Measurements from ENCODE around the gene KRTAP10-4.
"Not testable (repeated sequence)": the region's sequence is repeated elsewhere in the genome, so short reads cannot be mapped to it uniquely, and the experiment has no call there.

Gene KRTAP10-4

DNA sequence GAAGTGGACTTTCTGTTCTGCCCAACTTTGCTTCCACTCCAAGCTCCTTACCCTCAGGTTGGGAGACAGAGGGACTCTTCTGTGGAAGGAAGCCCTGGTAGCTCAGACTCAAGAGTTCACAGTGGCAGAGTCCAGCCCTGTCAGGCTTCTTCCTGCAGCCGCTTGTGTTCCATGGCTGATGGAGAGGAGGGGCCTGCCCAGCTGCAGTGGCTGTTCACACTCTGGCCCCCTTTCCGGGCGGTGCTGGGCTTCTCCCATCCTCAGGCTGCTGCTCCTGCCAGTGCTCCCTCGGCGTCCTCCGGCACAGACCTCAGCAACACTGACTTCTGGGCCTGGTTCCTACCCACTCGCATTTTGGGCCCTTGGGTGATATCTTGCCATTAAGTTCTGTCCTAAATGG is 37.6 kb upstream of the KRTAP10-4 start:
- no peak for DNase-seq

DNA sequence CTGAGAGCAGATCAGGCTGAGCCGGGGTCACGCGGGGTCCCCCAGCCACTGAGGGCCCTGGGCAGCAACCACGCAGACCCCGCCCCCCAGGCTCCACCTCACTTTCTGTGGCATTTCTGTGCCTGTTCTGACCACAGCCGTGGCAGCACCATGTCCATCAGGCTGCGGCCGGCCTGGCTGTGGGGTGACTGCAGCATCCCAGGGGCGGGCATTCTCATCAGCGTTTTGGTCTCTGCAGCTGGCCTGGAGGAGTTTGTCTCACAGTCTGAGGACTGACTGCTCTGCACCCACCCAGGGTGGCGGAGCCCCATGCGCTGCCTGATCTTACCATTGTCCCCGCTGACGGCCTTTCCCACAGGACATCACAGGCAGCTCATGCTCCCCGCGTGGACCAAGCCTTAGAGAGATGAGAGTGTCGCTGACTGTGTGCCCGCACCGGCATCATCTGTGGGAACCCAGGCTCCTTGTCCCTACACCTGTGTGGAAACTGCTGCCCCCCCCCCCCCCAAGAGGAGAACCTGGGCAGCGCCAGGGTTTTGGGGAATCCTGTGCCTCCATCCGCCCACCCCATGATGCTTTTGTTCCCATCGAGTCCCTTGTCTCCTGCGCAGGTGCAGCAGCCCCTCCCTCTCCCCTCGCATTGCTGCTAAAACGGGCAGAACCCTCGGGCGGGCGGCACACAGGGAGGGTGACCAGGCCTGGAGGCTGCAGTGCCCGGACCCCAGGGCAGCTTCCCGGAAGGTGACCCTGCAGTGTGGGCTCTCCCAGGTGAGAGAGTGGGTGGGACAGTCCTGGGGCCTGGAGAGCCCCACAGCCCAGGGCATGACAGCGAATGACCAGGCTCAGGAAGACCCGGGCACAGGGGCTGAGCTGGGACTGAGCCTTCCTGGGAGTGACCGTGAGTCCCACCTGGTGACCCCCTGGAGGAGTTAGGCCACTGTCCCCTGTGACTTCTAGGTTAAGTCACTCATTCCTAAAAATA is 35.3 kb upstream of the KRTAP10-4 start:
- DNase-seq, result no peak

DNA sequence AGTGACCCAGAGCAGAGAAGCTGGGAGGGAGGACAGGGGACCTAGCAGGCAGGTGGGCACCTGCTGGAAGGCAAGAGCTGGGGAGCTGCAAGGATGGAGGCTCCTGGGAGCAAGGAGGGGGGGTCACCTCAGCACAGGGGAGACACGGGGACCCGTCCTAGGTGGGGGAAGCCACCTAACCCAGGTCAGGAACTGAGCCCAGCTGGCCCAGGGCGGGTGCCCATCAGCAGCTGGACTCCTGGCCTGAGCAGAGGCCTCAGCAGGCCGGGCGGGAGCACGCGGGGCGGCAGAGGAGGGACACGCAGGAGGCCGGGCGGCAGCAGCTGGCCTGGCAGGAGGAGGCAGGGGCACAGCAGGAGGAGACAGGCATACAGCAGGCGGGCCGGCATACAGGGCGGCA is 34.5 kb upstream of the KRTAP10-4 start:
- DNase-seq, result no peak

DNA sequence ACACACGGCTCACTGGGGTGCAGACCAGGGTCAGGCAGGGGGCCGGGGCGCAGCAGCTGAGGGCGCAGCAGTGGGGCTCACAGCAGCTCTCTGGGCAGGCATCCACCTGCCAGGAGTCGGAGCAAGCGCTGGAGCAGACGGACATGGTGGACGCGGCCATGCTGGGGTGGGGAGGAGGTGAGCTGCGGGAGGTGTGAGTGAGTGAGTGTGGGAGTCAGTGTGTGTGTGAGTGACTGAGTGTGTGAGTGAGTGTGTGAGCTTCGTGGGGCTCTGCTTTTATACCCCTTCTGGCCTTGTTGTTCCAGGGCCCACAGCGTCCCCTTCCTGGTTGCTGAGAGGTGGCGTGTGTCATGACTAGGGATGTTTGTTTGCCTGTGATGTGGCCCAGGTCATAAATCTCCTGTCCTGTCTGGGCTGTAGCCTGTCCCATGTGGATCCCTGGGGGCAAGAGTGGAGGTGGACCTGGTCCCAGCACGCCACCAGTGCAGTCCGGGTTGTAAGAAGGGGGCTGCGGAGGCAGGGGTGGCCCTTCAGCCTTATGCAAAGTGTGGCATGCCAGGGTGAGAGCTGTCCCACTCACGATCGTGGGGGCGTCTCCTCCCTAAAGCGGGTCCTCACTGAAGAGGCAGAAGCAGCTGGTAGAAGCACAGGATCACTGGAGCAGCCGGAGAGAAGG is 33.4 kb upstream of the KRTAP10-4 start, which contains the start of gene KRTAP10-1:
KRTAP10-1 (minus strand) TSS at position 205 of the 676 bp plus-strand sequence; CDS start at position 160, 45 bp downstream.
- no peak for DNase-seq

DNA sequence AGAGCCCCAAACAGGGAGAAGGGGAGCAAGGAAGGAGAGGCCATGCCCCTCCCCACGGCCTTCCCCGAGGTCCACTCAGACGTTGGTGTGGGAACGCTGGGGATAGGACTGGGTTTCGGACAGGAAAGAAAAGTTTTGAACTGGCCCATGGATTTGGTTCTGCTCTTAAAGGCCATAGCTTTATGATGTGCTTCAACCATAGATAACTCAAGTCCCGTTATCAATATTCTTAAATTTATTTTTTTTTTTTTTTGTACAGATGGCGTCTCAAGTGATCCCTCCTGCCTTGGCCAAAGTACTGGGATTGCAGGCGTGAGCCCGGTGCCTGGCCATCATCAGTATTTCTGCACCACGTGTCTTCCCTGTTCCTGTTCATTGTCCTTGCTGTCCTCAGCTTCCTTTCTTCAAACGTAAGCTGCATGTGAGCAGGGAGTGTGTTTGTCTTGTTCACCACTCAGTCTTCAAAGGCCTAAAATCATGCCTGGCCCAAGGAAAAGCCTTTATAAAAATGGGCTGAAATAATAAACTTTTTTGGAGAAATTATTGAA is 32.7 kb upstream of the KRTAP10-4 start:
- no peak for DNase-seq

DNA sequence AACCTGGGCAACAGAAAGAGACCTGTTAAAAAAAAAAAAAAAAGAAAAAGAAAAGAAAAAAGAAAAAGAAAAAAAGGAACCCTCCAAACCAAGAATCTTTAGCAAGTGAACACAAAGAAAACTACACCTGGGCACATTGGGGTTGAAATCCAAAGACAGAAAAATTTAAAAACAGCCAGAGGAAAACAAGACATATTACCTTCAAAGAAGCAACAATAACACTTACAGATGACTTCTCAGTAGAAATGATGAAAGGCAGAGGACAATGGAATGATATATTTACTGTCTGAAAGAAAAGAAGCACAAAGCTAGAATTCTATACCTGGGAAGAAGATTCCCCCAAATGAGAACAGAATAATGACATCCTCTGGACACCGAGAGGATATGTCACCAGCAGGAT is 30.8 kb upstream of the KRTAP10-4 start:
- DNase-seq, result no peak

DNA sequence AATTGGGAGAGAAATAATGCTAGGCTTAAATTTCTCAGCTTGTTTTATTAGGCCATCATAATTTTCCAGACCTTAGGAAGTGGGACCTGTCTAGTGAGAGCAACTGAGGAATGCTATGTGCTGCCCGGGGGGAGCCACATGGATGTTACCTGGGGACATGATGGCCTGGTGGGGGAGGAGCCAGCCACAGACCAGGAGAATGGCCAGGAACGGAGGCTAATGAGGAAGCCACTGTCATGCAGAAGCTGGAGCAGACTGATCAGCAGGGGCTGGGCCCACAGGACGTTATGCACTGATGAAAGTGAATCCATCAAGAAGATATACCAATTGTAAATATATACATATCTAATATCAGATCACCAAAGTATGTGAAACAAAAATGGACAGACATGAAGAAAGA is 29.0 kb upstream of the KRTAP10-4 start:
- no peak for DNase-seq

DNA sequence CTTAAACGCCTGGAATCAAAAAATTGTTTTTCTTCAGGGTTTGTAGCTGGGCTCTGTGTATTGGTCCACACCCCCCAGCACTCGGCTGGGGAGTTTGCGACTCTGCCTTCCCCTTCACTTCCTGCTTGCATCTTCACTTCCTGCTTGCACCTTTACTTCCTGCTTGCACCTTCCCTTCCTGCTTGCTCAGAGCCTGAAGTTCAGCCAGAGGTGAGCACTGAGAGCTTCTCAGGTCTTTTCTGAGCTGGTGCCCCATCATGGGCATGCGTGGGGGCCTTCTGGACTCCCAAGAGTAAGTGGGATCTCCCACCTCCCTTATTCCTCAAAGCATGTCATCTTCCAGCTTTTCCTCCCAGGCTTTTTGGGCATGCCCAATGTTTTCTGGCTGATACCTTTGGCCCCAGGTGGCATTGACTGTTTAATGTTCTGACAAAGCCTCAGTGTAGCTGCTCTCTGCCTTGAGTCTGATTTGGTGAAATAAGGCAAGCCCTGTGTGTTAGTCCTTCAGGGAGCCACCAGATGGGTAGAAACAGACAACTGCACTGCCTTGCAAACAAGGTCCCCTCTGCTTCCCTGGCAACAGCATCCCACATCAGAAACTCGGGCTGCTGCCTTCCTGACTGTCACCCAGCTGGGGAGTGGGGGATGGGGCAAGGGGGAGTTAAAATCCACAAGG is 25.7 kb upstream of the KRTAP10-4 start:
- DNase-seq, result no peak

DNA sequence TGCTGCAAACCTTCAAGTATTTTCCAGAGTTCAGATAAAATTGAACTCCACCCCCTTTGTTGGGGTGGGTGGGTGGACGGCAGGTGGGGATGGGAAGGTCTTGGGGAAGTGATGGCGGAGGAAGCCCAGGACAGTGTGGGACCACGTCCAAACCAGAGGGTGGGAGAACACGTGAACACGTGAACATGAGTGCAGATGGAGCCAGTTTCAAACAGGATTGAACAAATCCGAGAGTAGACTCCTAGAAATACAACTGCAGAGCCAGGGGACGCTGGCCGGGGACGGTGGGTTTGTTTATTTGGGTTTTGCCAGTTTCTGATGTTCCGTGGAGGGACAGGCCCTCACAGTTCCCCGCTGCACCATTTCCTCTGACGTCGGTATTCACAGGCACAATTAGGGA is 25.1 kb upstream of the KRTAP10-4 start:
- DNase-seq, result no peak

DNA sequence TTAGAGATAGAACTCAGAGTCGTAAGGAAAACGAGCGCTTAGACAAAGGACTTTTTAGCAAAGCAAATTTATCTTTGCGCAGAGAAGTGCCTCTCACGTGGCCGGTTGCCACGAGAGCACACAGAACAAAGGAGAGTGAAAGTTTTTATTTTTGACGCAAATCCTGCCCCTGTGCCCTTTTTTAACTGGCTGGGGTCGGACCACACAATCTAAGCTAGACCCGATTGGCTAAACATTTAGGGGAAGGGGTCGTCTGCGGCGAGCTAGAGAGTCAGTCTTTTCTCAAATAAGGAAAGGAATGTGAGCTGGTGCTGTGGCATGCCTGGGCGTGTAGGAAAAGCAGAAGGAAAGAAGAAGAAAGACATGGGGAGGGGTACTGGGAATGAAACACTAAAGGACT is 24.6 kb upstream of the KRTAP10-4 start:
- DNase-seq, result no peak

DNA sequence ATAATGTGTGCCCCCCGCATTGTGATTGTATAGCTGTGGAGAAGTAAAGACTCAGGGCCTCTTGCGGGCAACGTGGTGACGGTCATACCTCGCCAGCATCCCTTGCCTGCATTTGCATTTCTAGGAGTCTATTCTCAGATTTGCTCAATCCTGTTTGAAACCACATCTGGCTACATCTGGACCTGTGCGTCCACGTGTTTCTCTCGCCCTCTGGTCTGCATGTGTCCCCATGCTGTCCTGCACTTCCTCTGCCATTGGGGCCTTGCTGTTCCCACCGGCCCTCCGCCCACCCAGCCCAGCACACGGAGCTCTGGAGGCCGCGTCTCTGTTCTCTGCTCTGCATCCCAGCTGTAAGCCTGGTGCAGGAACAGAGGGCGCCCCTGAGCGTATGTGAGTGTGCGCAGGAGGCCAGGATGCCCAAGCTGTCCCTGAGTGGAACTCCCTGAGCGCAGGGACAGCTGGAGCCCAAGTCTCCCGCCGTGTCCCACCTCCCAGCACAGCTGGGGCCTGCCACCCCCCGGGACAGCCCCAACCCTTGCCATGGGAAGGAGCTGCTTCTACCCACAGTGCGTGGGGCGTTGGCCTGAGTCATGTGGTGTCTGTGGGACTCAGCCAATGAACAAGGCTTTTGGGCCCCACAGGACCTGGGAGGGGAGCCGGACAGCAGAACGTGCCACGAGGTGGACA is 23.9 kb upstream of the KRTAP10-4 start:
- DNase-seq, result no peak

DNA sequence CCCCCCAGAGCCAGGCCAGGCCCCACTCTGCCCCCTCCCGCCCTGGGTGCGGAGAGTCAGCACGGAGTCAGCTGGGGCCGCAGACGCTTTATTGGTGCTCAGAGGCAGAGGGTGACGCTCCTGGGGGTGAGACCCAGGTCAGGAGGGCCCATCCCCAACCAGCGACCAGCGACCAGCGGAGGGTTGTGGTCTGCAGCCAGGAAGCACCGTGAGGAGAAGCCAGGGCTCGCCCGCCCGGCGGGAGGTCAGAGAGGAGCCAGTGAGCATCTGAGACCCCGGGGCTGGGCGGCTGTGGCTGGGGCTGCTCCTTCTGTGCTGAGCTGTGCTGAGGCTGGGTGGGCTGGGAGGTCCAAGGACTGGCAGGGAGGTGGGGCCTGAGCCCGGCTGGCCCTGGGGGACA is 23.2 kb upstream of the KRTAP10-4 start:
- not testable (repeated sequence) for DNase-seq

DNA sequence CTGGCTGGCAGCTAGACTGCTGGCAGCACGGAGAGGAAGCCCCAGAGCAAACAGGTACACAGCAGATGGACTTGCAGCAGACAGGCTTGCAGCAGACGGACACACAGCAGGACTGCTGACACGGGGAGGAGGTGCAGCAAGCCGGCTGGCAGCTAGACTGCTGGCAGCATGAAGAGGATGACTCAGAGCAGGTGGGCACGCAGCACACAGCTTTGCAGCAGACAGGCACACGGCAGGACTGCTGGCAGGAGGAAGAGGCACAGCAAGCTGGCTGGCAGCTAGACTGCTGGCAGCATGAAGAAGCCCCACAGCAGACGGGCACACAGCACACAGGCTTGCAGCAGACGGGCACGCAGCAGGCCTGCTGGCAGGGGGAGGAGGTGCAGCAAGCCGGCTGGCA is 22.7 kb upstream of the KRTAP10-4 start:
- DNase-seq, result no peak

DNA sequence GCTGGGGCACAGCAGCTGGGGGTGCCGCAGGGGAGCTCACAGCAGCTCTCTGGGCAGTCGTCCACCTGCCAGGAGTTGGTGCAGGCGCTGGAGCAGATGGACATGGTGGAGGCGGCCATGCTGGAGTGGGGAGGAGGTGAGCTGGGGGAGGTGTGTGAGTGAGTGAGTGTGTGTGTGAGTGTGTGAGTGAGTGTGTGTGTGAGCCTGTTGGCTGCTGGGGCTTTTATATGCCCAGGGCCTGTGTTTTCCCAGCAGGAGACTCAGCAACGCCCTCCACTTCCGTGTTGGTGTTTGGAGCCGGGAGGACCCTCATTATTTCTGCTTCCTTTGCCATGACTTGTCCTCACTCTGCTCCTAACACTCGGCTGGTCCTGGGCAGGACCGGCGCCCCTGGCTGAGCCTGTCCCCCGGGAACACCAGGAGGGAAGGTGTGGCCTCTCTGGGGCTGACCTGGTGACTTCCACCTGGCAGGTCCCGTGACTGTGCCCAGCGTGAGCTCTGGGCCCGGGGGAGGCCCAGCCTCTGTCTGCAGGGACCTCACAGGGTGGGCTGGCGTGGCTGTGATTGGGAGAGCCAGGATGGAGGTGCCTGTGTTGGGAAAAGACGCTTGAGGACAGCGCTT is 22.1 kb upstream of the KRTAP10-4 start, which contains the start of gene KRTAP10-2:
KRTAP10-2 (minus strand) TSS at position 166 of the 622 bp plus-strand sequence; CDS start at position 119, 47 bp downstream.
- no peak for DNase-seq

DNA sequence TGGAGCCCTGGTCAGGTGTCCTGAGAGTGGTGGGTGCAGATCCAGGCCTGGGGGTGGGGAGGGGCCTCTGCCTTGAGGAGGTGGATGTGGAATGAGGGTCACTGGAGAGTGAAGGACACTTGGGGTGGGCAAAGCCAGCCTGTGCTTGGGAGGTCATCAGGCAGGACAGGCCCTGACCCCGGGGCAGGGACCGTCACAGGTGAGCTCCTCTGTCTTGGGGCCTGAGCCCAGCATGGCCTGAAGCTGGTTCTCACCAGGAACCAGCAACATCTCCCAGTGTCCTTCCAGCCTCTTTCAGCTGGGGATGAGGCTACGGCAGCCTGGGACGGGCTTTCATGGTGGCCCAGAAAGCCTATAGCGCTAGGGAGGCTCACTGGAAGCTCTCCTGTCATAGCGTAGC is 21.4 kb upstream of the KRTAP10-4 start:
- no peak for DNase-seq

DNA sequence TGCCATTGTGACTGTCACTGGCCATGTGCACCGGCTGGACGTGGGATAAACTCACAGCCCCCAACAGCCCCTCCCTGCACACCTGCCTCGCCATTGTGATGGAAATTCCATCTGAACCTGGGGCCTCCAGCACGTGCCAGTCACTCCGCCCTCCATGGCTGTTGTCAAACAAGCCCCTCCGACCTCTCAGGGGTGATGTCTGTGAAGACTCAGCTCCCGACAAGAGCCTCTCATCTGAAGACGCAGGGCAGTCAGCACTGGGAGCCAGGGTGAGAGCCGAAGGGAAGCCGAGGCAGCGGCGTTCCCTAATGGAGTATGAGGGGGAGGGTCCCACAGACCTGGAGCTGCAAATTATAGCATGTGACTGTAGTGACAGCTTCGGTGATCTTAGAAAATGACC is 20.8 kb upstream of the KRTAP10-4 start:
- DNase-seq, result no peak

DNA sequence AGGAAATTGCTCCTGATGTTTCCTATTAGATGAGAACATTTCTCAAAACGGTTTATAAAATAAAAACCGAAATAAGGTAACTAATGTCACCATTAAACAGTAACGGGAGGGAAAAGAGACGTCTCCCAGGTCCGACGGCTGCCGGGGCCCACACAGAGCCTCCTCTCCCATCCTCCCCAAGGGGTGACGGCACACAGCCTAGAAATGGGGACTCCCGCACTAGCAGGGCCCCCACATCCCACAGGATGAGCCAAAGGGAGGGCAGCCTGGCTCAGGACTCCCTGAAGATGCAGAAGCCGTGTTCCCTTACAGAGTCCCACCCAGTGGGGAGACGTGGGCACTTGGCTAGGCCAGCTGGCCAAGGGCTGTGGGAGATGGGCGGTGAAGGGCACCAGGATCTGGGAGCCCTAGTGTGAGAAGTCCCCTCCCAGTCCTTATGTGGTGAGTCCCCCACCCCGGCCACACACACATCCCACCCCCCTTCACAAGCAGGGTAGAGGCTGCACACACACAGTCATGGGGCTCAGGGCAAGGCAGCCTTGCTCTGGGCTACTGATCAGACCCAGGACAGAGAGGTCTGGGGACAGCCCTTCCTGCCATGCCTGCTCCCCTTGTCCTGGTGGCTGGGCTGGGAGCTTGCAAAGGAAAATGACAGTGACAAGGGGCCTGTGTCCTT is 18.2 kb upstream of the KRTAP10-4 start:
- DNase-seq, result no peak

DNA sequence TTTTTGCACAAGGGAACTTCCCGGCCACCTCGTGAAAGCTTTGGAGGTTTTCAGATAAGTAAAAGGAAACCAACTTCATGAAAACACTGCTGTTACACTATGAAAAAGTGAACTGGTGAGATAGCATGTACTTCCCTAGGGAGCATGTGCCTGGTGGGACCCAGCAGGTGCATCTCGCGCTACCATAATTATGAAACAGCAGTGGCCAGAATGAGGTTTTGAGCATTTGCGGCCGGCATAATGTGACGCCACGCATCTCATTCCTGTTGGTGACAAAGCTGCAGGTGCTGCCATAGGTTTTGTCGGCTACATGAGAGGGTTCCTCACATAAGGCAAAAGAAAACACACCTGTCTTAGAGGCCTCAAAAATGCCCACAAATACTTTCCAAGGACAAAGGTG is 16.6 kb upstream of the KRTAP10-4 start:
- no peak for DNase-seq

DNA sequence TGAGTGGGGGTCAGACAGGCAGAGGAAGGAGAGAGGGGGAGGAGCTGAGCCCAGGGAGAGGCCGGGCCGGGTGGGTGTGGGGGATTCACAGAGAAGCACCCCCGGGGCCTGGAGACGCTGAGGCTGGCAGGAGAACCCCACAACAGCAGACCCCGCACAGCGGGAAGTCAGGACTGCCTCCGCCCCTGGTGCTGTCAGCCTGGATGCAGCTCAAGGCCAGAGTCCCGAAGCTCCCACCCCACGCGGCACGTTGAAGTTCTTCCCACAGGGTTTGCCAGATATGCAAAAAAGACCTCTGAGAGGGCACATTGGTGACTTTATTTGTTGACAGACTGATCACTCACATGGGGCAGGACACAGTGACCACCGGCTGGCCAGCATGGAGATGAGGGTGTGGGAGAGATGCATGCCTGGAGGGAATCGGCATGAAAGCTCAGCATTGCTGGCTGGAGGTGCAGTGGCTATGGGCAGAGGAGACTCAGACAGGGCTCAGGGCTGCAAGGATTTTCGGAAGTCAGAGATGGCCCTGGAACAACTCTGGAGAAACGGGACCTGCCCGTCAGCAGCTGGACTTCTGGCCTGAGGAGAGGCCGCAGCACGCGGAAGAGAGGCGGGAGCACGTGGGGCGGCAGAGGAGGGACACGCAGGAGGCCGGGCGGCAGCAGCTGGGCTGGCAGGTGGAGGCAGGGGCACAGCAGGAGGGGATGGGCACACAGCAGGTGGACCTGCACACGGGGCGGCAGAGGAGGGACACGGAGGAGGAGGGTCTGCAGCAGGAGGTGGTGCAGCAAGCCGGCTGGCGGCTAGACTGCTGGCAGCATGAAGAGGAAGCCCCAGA is 15.8 kb upstream of the KRTAP10-4 start:
- DNase-seq, result no peak

DNA sequence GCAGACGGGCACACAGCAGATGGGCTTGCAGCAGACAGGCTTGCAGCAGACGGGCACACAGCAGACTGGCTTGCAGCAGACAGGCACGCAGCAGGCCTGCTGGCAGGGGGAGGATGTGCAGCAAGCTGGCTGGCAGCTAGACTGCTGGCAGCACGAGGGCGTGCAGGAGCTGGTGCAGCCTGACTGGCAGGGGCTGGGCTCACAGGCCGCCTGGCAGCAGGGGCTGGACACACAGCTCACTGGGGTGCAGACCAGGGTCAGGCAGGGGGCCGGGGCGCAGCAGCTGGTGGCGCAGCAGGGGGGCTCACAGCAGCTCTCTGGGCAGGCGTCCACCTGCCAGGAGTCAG is 15.2 kb upstream of the KRTAP10-4 start:
- not testable (repeated sequence) for DNase-seq

DNA sequence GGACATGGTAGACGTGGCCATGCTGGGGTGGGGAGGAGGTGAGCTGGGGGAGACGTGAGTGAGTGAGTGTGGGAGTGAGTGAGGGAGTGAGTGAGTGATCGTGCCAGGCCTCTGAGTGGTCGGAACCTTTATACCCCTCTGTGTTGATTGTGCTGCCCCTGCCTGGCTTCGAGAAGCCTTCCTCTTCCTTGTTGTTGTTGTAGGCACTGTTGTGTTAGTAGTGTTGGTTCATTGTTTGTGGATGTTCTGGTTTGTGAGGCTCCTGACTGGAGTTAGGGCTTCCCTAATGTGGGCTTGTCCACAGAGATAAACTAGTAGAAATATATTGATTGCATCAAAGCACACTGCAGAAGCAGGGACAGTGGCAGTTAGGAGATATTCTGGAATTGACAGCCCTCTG is 14.8 kb upstream of the KRTAP10-4 start, which contains the start of gene KRTAP10-3:
KRTAP10-3 (minus strand) TSS at position 101 of the 400 bp plus-strand sequence; CDS start at position 21, 80 bp downstream.
- DNase-seq, result no peak

All from NCI-H1930 (cell line).